Activated CD8-positive, alpha-beta memory T cell treated with anti-CD3 and anti-CD28 coated beads for 24 hours (primary cell): ENCODE measurements around the gene ZNF217.
"Not testable (repeated sequence)": the region's sequence is repeated elsewhere in the genome, so short reads cannot be mapped to it uniquely, and the experiment has no call there.

Experiments
- DNase-seq: peaks from one replicate; pipeline ENCODE4 v3.0.0-alpha.2; 2020

Gene ZNF217

GRCh38 chr20:53597030-53597482, 3.4 kb upstream of the ZNF217 start:
- no peak for DNase-seq

GRCh38 chr20:53596189-53597001, 2.8 kb upstream of the ZNF217 start:
- peak; percentile 54 for DNase-seq

GRCh38 chr20:53595742-53596141, 2.1 kb upstream of the ZNF217 start:
- DNase-seq, result not testable (repeated sequence)

- no peak for DNase-seq
These were observed 1.4 kb upstream of the ZNF217 start for GRCh38 chr20:53595018-53595378.

GRCh38 chr20:53594068-53595017, 704 bp upstream of the ZNF217 start:
- peak; percentile 99 for DNase-seq

- peak; percentile 78 for DNase-seq
These were observed 610 bp downstream of the ZNF217 start for GRCh38 chr20:53592992-53593465.

GRCh38 chr20:53592454-53592991, 1.1 kb downstream of the ZNF217 start:
- peak; percentile 86 for DNase-seq

- peak; percentile 77 for DNase-seq
These were observed 1.6 kb downstream of the ZNF217 start for GRCh38 chr20:53591941-53592441.

GRCh38 chr20:53591206-53591741, 2.4 kb downstream of the ZNF217 start:
- not testable (repeated sequence) for DNase-seq

- not testable (repeated sequence) for DNase-seq
These were observed 3.0 kb downstream of the ZNF217 start for GRCh38 chr20:53590608-53591007.

GRCh38 chr20:53590122-53590521, 3.5 kb downstream of the ZNF217 start:
- not testable (repeated sequence) for DNase-seq

- DNase-seq, result peak; percentile 61
These were observed 4.1 kb downstream of the ZNF217 start for GRCh38 chr20:53589321-53590065.

GRCh38 chr20:53587157-53587703, 6.4 kb downstream of the ZNF217 start:
- DNase-seq, result not testable (repeated sequence)

GRCh38 chr20:53586640-53587039, 7.0 kb downstream of the ZNF217 start:
- peak; percentile 53 for DNase-seq

GRCh38 chr20:53585910-53586309, 7.7 kb downstream of the ZNF217 start:
- peak; percentile 55 for DNase-seq

GRCh38 chr20:53585004-53585569, 8.6 kb downstream of the ZNF217 start:
- DNase-seq, result peak; percentile 61

- DNase-seq, result not testable (repeated sequence)
These were observed 9.1 kb downstream of the ZNF217 start for GRCh38 chr20:53584550-53584913.

- DNase-seq, result peak; percentile 47
These were observed 9.7 kb downstream of the ZNF217 start for GRCh38 chr20:53583660-53584549.

GRCh38 chr20:53582574-53583351, 10.9 kb downstream of the ZNF217 start:
- peak; percentile 65 for DNase-seq
